CD4-positive, alpha-beta T cell treated with Interleukin-6 for 4 hours (primary cell): ENCODE data around the gene FZD10.

ENCODE experiments used
- DNase-seq: peaks from one replicate; pipeline ENCODE4 v3.0.0-alpha.2; 2020; ENCODE audit warnings: mixed read lengths

The FZD10 gene

DNA sequence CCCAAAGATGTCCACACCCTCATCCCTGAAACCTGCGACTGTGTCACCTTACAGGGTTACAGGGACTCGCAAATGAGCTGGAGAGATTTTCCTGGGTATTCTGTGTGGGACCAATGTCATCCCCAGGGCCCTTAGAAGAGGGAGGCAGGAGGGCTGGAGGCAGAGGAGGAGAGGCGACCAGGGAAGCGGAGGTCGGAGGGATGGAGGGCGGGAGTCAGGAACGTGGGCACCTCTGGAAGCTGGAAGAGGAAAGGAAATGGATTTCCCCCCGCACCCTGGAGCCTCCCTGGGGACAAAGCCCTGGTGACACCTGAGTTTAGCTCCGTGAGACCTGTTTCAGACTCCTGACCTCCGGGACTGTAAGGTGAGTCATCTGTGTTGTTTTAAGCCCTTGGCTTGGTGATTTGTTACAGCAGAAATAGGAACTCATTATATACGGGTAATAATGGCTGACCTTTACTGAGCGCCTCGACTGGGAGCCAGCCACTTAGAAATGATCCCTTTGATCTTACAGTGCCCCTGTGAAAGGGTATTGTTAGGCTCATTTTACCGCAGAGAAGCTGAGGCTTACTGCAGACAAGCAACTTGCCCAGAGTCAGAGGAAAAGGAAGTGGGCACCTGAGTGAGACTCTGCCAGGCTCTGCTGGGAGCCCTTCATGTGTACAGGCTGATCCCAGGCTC lies 29.3 kb upstream of the FZD10 start:
- no peak for DNase-seq

DNA sequence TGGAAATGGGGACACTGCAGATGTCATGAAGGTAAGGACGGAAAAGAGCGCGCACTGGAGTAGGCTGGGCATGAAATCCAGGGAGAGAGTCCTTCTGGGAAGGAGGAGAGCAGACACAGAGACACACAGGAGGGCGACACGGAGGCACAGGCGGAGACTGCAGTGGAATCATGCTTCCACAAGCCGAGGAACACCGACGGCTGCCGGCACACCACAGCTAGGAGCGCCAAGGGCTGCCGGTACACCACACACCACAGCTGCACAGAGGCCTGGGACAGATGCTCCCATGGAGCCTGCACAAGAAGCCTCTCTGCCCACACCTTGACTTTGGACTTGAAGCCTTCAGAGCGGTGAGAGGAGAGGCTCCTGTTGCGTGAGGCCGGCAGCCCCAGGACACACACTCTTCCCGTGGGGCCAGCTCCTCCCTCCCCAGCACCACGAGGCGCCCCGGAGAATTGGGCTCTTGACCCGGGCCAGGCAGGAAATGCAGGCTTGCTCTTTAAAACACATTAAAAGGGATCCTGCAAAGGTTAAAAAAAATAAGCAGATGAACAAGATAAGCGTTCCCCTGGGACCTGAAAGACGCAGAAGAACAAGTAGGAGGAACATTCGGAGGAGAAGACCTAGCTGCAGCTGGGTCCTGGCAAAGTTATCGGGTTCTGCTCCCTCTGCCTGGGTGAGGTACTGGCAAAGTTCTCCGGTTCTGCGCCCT lies 28.3 kb upstream of the FZD10 start:
- no peak for DNase-seq

DNA sequence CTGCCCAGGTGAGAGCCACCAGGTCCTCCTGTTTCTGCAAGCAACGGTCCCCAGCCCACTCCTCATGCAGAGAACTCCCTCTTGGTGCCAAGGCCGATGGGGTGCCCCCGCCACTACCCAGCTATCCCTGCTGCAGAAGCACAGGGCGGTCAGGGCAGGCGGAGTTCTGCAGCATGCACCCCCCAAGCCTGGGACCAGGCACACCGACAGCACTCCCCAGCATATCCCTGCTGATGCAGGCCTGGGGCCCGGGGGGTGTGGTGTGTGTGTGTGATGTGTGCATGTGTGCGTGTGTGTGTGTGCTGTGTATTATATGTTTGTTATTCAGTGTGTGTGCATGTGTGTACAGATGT lies 27.7 kb upstream of the FZD10 start:
- DNase-seq, result no peak

GRCh38 chr12:130136509-130137039 lies 25.7 kb upstream of the FZD10 start:
- DNase-seq, result no peak

GRCh38 chr12:130137040-130138018 lies 24.9 kb upstream of the FZD10 start:
- no peak for DNase-seq

DNA sequence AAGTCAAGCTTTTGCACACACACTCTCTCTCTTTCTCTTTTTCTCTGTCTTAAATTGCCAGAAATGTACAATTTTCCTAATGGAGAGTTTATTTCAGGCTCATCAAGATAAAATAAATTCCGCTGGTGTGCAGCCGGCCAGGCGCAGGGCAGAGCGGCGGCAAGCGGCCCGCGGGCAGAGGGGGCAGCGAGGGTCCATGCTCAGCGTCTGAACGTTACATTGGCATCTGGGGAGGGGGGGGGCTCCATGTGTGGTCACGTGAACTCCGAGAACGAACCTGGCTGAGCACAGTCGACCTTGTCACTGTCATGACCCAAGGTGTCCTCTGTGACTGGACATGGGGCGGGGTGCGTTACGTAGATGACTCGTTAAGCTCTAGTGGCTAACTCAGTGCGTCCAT lies 23.8 kb upstream of the FZD10 start:
- no peak for DNase-seq

- no peak for DNase-seq
These were observed 22.5 kb upstream of the FZD10 start for GRCh38 chr12:130139567-130140421.

GRCh38 chr12:130141105-130141504 lies 21.2 kb upstream of the FZD10 start:
- no peak for DNase-seq

DNA sequence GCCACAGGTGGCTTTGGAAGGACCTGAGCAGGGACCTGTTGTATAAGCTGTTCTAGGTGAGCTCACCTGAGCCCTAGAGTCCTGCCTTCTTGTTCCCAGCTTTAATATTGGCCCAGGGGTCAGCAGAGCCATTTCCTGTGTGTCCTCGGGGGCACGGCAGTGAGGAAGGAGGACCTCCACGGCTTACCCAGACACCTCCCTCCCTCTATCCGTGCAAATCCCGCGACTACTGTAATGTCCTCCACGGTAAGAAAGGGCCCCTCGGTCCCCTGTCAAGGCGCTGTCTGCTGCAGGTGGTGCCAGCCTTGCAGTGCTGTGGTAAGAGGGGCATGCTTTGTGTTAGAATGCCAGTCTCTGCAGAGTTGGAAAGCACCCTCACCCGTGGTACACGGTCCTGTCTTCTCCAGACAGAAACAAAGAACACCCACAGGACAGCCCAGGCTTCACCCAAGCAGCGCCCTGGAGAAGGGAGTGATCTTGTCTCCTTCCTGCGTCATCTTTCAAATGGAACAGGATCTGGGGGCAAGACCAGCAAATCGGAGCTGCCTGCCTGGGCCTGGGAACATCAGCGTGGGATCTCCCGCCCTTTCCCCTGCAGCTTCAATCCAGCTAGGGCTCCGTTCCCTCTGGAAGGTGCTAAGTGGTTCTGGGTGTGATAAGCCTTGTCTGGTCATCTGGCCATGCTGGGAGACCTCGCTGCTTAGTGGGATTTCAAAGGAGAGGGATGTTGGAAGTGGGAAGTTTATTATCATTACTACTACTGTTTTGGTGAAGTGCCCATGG lies 20.2 kb upstream of the FZD10 start:
- no peak for DNase-seq

DNA sequence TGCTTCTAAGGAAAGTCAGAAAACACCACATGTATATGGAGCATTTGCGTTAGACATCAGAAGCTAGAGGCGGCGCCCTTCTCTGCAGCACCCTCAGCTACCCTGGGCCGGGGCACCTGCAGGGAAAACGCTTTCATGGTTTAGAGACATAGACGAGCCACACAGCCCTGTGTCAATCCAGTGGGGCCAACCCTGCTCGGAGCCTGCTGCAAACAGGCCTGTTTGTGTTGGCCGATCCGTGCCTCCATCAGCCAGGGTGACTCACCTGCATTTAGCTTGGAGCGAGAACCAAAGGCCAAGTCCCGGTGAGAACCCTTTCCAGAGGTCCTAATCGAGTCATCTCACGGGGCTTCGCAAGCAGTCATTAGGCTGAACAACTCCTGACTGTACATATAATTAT lies 19.5 kb upstream of the FZD10 start:
- DNase-seq, result no peak

DNA sequence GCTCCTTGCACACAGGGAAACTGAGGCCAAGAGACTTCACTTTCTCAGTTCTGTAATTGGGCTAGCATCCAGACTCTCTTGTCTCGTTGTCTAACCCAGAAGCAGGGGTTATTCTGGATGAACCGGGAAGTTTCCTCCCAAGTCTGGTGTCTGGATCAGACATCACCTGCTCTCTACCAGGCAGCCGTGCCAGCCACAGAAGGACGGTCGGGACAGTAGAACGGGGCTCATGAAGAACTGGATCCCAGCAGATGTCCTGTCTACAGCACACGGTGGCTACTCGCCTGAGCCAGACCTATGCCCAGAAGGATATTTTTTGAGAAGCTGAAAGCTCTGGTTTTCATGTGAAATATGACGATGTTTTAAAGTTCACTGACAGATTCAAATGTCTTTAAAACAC lies 19.1 kb upstream of the FZD10 start:
- no peak for DNase-seq

DNA sequence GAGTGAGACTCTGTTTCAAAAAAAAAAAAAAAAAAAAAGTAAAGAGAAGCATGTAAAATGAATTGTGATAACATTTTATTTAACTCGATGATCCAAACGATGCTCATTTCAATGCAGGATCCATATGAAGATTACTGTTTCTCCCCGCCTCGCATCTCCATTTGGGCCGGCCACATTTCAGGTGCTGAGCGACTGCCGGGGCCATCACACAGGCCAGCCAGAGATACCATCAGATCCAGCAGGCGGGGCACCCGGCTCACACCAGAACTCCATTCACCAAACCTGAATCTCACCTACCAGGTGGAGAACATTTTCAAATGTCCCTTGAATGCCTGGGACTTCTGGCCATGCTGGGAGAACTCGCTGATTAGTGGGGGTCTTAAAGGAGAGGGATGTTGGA lies 18.0 kb upstream of the FZD10 start:
- DNase-seq, result no peak

DNA sequence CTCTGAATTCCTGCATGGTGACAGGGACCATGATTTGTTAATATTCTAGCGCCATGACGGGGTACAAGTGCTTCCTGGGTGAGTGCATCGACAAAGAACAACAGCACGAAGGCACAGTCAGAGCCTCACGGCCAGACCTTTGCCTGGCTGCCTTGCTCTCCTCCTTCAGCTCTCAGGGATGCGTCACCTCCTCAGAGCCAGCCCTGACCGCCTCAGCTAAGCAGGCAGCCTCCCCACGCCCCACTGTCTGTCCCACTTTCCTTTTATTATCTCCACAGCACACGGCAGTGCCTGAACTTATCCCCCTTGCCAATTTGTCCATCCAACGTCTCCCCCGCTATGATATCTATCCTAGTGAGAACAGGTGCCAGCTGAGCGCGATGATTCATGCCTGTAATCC lies 16.5 kb upstream of the FZD10 start:
- no peak for DNase-seq

DNA sequence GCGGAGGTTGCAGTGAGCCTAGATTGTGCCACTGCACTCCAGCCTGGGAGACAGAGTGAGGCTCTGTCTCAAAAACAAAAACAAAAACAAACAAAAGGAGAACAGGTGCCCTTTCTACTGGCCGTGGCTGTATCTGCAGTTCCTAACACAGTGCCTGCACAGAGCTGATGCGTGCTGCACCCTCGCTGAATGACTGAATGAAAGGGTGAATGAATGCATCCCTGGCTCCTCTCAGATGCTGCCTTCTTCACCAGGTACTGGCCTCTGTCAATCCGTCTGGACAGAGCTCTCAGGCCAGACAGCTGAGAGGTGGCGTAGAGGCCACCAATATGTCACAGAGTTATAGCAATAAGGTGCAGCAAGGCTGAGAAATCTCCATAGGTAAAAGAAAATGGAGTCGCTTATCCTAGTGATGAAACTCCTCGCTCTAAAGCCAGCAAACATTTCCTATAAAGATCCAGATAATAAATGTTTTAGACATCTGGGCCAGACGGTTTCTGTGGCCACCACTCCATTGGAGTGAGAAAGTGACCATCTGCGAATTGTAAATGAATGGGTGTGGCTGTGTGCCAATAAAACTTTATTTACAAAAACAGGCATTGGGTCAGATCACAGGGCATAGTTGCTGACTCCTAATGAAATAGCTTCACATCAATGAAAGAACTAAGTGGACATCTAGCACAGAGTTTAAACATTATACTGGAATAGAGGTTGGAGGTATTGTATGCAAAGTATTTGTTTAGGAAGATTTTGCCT lies 15.9 kb upstream of the FZD10 start:
- DNase-seq, result no peak

DNA sequence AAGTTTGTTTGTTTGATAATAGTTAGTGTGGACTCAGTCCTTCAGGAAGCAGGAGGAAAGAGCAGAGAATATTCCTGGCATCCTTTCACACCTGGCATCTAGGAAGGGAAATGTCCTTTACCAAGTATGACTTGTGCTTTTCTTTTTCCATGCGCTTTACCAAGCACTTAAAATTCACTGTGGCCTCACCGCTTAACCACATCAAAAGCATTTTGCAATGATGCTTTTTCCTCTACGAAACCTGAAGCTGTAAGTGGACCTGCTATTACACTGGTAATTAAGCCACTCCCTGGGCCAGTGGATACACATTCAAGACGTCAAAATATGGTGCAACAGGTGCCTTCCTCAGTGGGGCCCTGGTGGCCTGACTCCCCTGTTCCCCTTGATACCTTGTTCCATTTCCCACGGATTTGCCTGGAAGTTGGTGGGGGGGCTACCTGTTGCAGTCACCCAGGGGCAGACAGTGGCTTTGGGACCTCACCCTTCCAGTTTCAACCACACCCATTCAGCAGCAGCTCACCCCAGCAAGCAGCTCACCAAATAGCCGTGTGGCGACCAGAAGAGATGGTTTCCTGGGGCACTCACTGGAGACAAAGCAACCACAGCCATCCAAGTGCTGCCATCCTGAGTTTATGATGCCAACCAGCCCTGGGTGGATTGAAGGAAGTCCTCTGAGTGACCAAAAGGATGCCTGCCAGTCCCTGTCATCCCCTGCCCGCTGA lies 14.2 kb upstream of the FZD10 start:
- DNase-seq, result no peak

DNA sequence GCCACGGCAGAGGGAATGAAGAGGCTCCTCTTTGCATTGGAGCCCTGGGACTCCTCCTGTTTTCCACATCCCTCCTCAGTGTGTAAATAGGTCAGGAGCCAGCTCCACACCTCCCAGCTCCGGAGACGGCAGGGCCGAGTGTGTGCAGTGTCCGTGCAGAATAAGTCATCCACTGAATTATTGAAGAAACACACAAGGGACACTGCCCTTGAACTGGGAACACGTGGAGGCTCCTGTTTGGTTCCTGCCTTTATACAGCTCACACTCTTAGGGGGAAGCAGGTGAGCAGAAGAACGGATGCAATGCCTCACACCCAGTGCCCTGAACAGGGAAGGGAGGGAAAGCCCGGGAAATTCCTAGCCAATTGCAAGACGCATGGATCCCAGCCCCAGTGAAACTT lies 10.4 kb upstream of the FZD10 start:
- DNase-seq, result no peak

- no peak for DNase-seq
These were observed 9.9 kb upstream of the FZD10 start for GRCh38 chr12:130152386-130152785.

- no peak for DNase-seq
These were observed 8.5 kb upstream of the FZD10 start for GRCh38 chr12:130153803-130154202.

GRCh38 chr12:130154276-130155070 lies 7.8 kb upstream of the FZD10 start:
- DNase-seq, result no peak
